Gastrocnemius medialis (tissue), 4 donors: ENCODE data around the gene LRTM1.

Source experiments
- CTCF ChIP-seq, 5 experiments: fragments of 450-650 bp in 3 of 5; fragments of 200-600 bp in 2 of 5; sonication (generic) in 2 of 5; IDR thresholded peaks in 4 of 5; conservative IDR thresholded peaks in 1 of 5; 1 replicate in 4 of 5; 2 replicates in 1 of 5; pipeline ENCODE4 v1.5.1; 2016 to 2019; ENCODE audit warnings: antibody characterized with exemption in 5 of 5, mild to moderate bottlenecking in 3 of 5, moderate library complexity in 3 of 5
- POLR2A ChIP-seq, 2 donors: fragments of 450-650 bp; IDR thresholded peaks; one replicate each; pipeline ENCODE4 v1.6.1; 2017; ENCODE audit warnings: antibody characterized with exemption in 2 of 2, mild to moderate bottlenecking in 2 of 2, moderate library complexity in 2 of 2

- no peak for TF ChIP-seq CTCF (IDR thresholded peaks at IDR 0.05 in 4 of 5, conservative IDR thresholded peaks at IDR 0.05 in 1 of 5)
- TF ChIP-seq POLR2A (IDR thresholded peaks at IDR 0.05) = no peak
Measured at GRCh38 chr3:54954521-54954920, 26.7 kb upstream of the LRTM1 start.
